Tongue (tissue), 2 donors: ENCODE data around the gene EEPD1. TPM values are rescaled to one million over a fixed set of nuclear protein-coding genes. Genes with fewer than 3 reads are reported as not detected.

Experiments used
- DNase-seq: peaks from one replicate; pipeline ENCODE4 v3.0.0-alpha.2; 2015
- total RNA-seq: library from RNA; depleted of rRNA; stranded (reverse); fragments of >200 nt; gene quantifications from one replicate; pipeline ENCODE4 v1.2.3, GENCODE V29; 2014

Gene EEPD1
- total RNA-seq, 1 donor from 2014 or later, result 16.5 TPM

GRCh38 chr7:36155811-36156361, 2.8 kb downstream of the EEPD1 start:
- peak; percentile 44 for DNase-seq

GRCh38 chr7:36157527-36158320, 4.7 kb downstream of the EEPD1 start:
- DNase-seq, result no peak

- no peak for DNase-seq
Measured at GRCh38 chr7:36158321-36158605, 5.2 kb downstream of the EEPD1 start.

- no peak for DNase-seq
Measured at GRCh38 chr7:36159618-36160017, 6.6 kb downstream of the EEPD1 start.

GRCh38 chr7:36160313-36160712, 7.3 kb downstream of the EEPD1 start:
- DNase-seq, result no peak

GRCh38 chr7:36161996-36162395, 8.9 kb downstream of the EEPD1 start:
- DNase-seq, result no peak

- no peak for DNase-seq
Measured at GRCh38 chr7:36165059-36165458, 12.0 kb downstream of the EEPD1 start.

- DNase-seq, result no peak
Measured at GRCh38 chr7:36165802-36166201, 12.7 kb downstream of the EEPD1 start.

GRCh38 chr7:36167403-36168050, 14.5 kb downstream of the EEPD1 start:
- no peak for DNase-seq

GRCh38 chr7:36171503-36171902, 18.4 kb downstream of the EEPD1 start:
- DNase-seq, result no peak

GRCh38 chr7:36175886-36176285, 22.8 kb downstream of the EEPD1 start:
- no peak for DNase-seq

GRCh38 chr7:36176697-36177096, 23.6 kb downstream of the EEPD1 start:
- DNase-seq, result peak; percentile 19

GRCh38 chr7:36180121-36180520, 27.1 kb downstream of the EEPD1 start:
- no peak for DNase-seq

- no peak for DNase-seq
Measured at GRCh38 chr7:36181668-36182067, 28.6 kb downstream of the EEPD1 start.

- DNase-seq, result peak; percentile 44
Measured at GRCh38 chr7:36182854-36183604, 30.0 kb downstream of the EEPD1 start.

GRCh38 chr7:36185092-36185491, 32.0 kb downstream of the EEPD1 start:
- no peak for DNase-seq

GRCh38 chr7:36185756-36186155, 32.7 kb downstream of the EEPD1 start:
- DNase-seq, result no peak

- no peak for DNase-seq
Measured at GRCh38 chr7:36186359-36187121, 33.5 kb downstream of the EEPD1 start.

GRCh38 chr7:36188266-36188665, 35.2 kb downstream of the EEPD1 start:
- DNase-seq, result no peak

GRCh38 chr7:36188906-36189305, 35.9 kb downstream of the EEPD1 start:
- DNase-seq, result no peak

- DNase-seq, result no peak
Measured at GRCh38 chr7:36190447-36191291, 37.6 kb downstream of the EEPD1 start.
